Measurements from ENCODE around the gene SMAD4. TPM values are rescaled to one million over a fixed set of nuclear protein-coding genes. Genes with fewer than 3 reads are reported as not detected.
A peak's percentile ranks its signal among the peaks of the same experiment; 100 is the strongest.
"Not testable (repeated sequence)": the region's sequence is repeated elsewhere in the genome, so short reads cannot be mapped to it uniquely, and the experiment has no call there.

SMAD4 gene
- total RNA-seq, 4 donors from 2014 or later, result 163 to 305 (median 250) TPM

GRCh38 chr18:51110073-51110797, 80.2 kb downstream of the SMAD4 start:
- 48 to 66% methylated on average over 20 of the region's 42 CpGs for WGBS, 2 donors
- H3K4me3 ChIP-seq (replicated peaks in 1 of 3), result no peak overlapping the region
- no peaks in the 10 kb centered on the region for H3K9me3 ChIP-seq
- no peak overlapping the region for H3K27ac ChIP-seq
- H3K4me1 ChIP-seq, result peaks cover 0 to 6% of the 10 kb centered on the region in 2 donors
- peak; percentile 53 to 61 for DNase-seq
- peak; percentile 74 to 98 (median 93) for TF ChIP-seq CTCF (IDR thresholded peaks at IDR 0.05)
- TF ChIP-seq POLR2A (IDR thresholded peaks at IDR 0.05), result no peak
- H3K36me3 ChIP-seq, result no peaks in the 10 kb centered on the region
- H3K27me3 ChIP-seq, result no peaks in the 10 kb centered on the region
- intact Hi-C loops (cut with DNase I), result no loop called here

GRCh38 chr18:51111633-51112355, 81.8 kb downstream of the SMAD4 start:
- H3K36me3 ChIP-seq; H3K27me3 ChIP-seq; H3K27ac ChIP-seq; H3K4me1 ChIP-seq; H3K9me3 ChIP-seq; H3K4me3 ChIP-seq (replicated peaks in 1 of 3); intact Hi-C loops (cut with DNase I); DNase-seq: not testable (repeated sequence)
- 95 to 97% methylated on average over 7 to 20 of the region's 24 CpGs for WGBS, 2 donors

GRCh38 chr18:51116996-51117395, 87.0 kb downstream of the SMAD4 start:
- H3K4me3 ChIP-seq (replicated peaks in 1 of 3); H3K4me1 ChIP-seq; H3K27me3 ChIP-seq; intact Hi-C loops (cut with DNase I); H3K27ac ChIP-seq; DNase-seq; H3K36me3 ChIP-seq; H3K9me3 ChIP-seq: not testable (repeated sequence)
- 100% methylated on average over 14 of the region's 25 CpGs; no CpG with 5 or more reads in 1 of the 2 donors for WGBS, 2 donors

- 95% methylated on average over 11 of the region's 11 CpGs for WGBS, 2 donors
- H3K4me1 ChIP-seq; H3K36me3 ChIP-seq; H3K4me3 ChIP-seq (replicated peaks in 1 of 3); H3K27ac ChIP-seq; intact Hi-C loops (cut with DNase I); H3K9me3 ChIP-seq; H3K27me3 ChIP-seq; DNase-seq: not testable (repeated sequence)
Measured at GRCh38 chr18:51119561-51119960, 89.5 kb downstream of the SMAD4 start.

- 98 to 99% methylated on average over 16 of the region's 16 CpGs for WGBS, 2 donors
Measured at GRCh38 chr18:51119976-51120375, 90.0 kb downstream of the SMAD4 start.

GRCh38 chr18:51120809-51121596, 91.0 kb downstream of the SMAD4 start:
- DNase-seq, result no peak
- intact Hi-C loops (cut with DNase I), result no loop called here
- H3K9me3 ChIP-seq, result no peaks in the 10 kb centered on the region
- H3K4me3 ChIP-seq (replicated peaks in 1 of 3), result no peak overlapping the region
- 80 to 95% methylated on average over 1 to 25 of the region's 33 CpGs for WGBS, 2 donors
- no peak overlapping the region for H3K27ac ChIP-seq
- no peaks in the 10 kb centered on the region for H3K27me3 ChIP-seq
- no peaks in the 10 kb centered on the region for H3K4me1 ChIP-seq
- H3K36me3 ChIP-seq, result no peaks in the 10 kb centered on the region
- TF ChIP-seq POLR2A (IDR thresholded peaks at IDR 0.05) (no peak), CTCF (IDR thresholded peaks at IDR 0.05) (no peak)

More at GRCh38 chr18:51119976-51120375, 90.0 kb downstream of the SMAD4 start:
- DNase-seq; intact Hi-C loops (cut with DNase I); H3K36me3 ChIP-seq; H3K27ac ChIP-seq; H3K4me1 ChIP-seq; H3K4me3 ChIP-seq (replicated peaks in 1 of 3); H3K27me3 ChIP-seq; H3K9me3 ChIP-seq: not testable (repeated sequence)

- intact Hi-C loops (cut with DNase I), result no loop called here
Measured at GRCh38 chr18:51121597-51121857, 91.5 kb downstream of the SMAD4 start.

More at GRCh38 chr18:51121597-51121857, 91.5 kb downstream of the SMAD4 start:
- H3K4me1 ChIP-seq, result no peaks in the 10 kb centered on the region
- no peak overlapping the region for H3K4me3 ChIP-seq (replicated peaks in 1 of 3)
- H3K9me3 ChIP-seq, result no peaks in the 10 kb centered on the region
- TF ChIP-seq CTCF (IDR thresholded peaks at IDR 0.05) (no peak), POLR2A (IDR thresholded peaks at IDR 0.05) (no peak)
- no peak for DNase-seq
- no peak overlapping the region for H3K27ac ChIP-seq
- WGBS, 2 donors, result 100% methylated on average over 1 to 2 of the region's 4 CpGs
- H3K27me3 ChIP-seq, result no peaks in the 10 kb centered on the region
- H3K36me3 ChIP-seq, result no peaks in the 10 kb centered on the region
